Measurements from ENCODE around the gene RALGDS. TPM values are rescaled to one million over a fixed set of nuclear protein-coding genes. Genes with fewer than 3 reads are reported as not detected.

The RALGDS gene
- total and polyA plus RNA-seq, 2 donors (not counting 3 experiments of a cell fraction or from before 2014, with no cell fraction given): 41.4 to 60.0 TPM

DNA sequence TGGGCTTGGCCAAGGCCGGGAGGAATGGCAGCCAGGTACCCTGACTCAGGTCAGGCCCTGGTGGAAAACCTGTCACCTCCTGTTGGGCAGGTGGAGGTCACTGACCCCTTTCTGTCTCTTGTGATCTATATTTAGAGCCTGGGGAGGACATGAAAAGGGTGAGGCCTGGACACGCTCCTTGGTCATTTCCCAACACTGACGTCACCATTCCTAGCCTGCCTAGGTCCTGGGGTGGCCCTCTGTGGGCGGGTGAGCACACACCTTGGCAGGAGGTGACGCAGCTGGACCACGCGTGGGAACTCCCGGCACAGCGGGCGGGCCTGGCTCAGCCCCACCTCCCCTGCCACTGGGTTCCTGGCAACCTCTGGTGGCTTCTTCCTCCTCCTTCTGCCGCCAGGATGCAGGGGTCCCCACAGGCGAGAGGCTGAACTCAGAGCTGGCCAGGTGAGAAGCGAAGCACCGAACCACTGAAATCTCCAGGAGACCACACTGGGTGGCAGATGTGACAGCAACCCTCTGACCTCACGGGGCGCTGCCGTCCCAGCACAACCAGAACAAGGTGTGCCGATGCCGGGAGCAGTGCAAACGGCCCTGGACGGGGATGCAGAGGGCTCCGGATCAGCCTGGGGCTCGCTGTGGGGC, 6.4 kb upstream of the RALGDS start:
- Histone ChIP-seq H3K79me2 (ENCODE audit: control insufficient read depth, insufficient read depth, low read length) (no peaks in the 10 kb centered on the region), H4K20me1 (replicated peaks; ENCODE audit: control insufficient read depth, extremely low read depth, insufficient read depth, low read length) (no peaks in the 10 kb centered on the region), H2AFZ (ENCODE audit: low read depth, low read length) (no peak overlapping the region), H3K4me2 (ENCODE audit: insufficient read depth, low read length) (no peak overlapping the region), H3K36me3 (ENCODE audit: control insufficient read depth in 2 of 2, extremely low read depth in 1 of 2, insufficient read depth in 2 of 2, low read length in 2 of 2) (no peaks in the 10 kb centered on the region), H3K27ac (ENCODE audit: insufficient read depth, low read depth, low read length) (no peak overlapping the region), H3K9me1 (replicated peaks; ENCODE audit: control insufficient read depth, extremely low read depth, insufficient read depth, low read length) (no peaks in the 10 kb centered on the region), H3K9ac (replicated peaks; ENCODE audit: extremely low read depth, insufficient read depth, low read length) (no peak overlapping the region), H3K4me3 (replicated peaks in 1 of 3; ENCODE audit: insufficient read depth in 1 of 3, low read depth in 1 of 3, low read length in 3 of 3) (no peak overlapping the region), H3K4me1 (ENCODE audit: control insufficient read depth, extremely low read depth, insufficient read depth, low read length) (peaks cover 17% of the 10 kb centered on the region), H3K9me3 (replicated peaks; ENCODE audit: control insufficient read depth, insufficient read depth, low read length) (no peaks in the 10 kb centered on the region), H3K27me3 (ENCODE audit: control insufficient read depth in 2 of 2, insufficient read depth in 2 of 2, low read length in 2 of 2) (no peaks in the 10 kb centered on the region)
- no TSS peak for BruUV-seq (replicated peaks)
- CTCF ChIA-PET: interaction anchor here (1.0 to 3.2 kb wide), 4 partner anchors 16 to 105 kb away, joined by 3 to 36 read pairs (median 4); no protein-coding TSS in a partner anchor
- TF ChIP-seq MAX (IDR thresholded peaks at IDR 0.05; ENCODE audit: insufficient read depth, insufficient read length) (no peak), GATA2 (IDR thresholded peaks at IDR 0.05; ENCODE audit: insufficient read depth, insufficient read length, low read depth, low read length) (no peak), JUN (IDR thresholded peaks at IDR 0.05; ENCODE audit: borderline replicate concordance, insufficient read depth, insufficient read length, low read depth) (no peak), MYC (IDR thresholded peaks at IDR 0.05; ENCODE audit: low read depth, low read length) (no peak), FOS (IDR thresholded peaks at IDR 0.05; ENCODE audit: borderline replicate concordance, insufficient read depth, low read length) (no peak), EZH2 (IDR thresholded peaks at IDR 0.05; ENCODE audit: borderline replicate concordance, low read depth, low read length, severe bottlenecking) (no peak), POLR2A (IDR thresholded peaks at IDR 0.05; ENCODE audit: low read depth, low read length) (no peak), POLR2AphosphoS5 (IDR thresholded peaks at IDR 0.05; ENCODE audit: insufficient read depth, low read depth, low read length) (no peak)
- TF ChIP-seq, protein P1, sequence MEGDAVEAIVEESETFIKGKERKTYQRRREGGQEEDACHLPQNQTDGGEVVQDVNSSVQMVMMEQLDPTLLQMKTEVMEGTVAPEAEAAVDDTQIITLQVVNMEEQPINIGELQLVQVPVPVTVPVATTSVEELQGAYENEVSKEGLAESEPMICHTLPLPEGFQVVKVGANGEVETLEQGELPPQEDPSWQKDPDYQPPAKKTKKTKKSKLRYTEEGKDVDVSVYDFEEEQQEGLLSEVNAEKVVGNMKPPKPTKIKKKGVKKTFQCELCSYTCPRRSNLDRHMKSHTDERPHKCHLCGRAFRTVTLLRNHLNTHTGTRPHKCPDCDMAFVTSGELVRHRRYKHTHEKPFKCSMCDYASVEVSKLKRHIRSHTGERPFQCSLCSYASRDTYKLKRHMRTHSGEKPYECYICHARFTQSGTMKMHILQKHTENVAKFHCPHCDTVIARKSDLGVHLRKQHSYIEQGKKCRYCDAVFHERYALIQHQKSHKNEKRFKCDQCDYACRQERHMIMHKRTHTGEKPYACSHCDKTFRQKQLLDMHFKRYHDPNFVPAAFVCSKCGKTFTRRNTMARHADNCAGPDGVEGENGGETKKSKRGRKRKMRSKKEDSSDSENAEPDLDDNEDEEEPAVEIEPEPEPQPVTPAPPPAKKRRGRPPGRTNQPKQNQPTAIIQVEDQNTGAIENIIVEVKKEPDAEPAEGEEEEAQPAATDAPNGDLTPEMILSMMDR (IDR thresholded peaks at IDR 0.05; ENCODE audit: extremely low read depth in 1 of 2, insufficient read depth in 1 of 2, low read depth in 1 of 2, low read length in 2 of 2): no peak
- DNase-seq (ENCODE audit: low read depth, low spot score) (no peak), FAIRE-seq (no peak)
- dilution Hi-C loops (cut with MboI; ENCODE audit: extremely low pct_ligation_motif_present, low sequenced_read_pairs): no loop called here
- POLR2A ChIA-PET: no interaction called here
- intact Hi-C loops (cut with micrococcal nuclease): no loop called here

All from endothelial cell of umbilical vein (primary cell).